Large intestine (tissue), 3 donors: ENCODE data around the gene GMDS. TPM values are rescaled to one million over a fixed set of nuclear protein-coding genes. Genes with fewer than 3 reads are reported as not detected.
"Not testable (repeated sequence)": the region's sequence is repeated elsewhere in the genome, so short reads cannot be mapped to it uniquely, and the experiment has no call there.

Experiments used
- DNase-seq, 2 donors: peaks; one replicate each; pipeline versions ENCODE4 v3.0.0 to v3.0.0-alpha.2; 2013
- H3K27ac ChIP-seq: one replicate; pipeline ENCODE4 v1.5.1; 2013; ENCODE audit warnings: low read length
- H3K27me3 ChIP-seq: 2 replicates; pipeline ENCODE4 v1.6.1; 2013; ENCODE audit warnings: low read length; ENCODE audit not compliant: control insufficient read depth, insufficient read depth
- H3K36me3 ChIP-seq: 2 replicates; pipeline ENCODE4 v1.6.1; 2013; ENCODE audit warnings: low read length; ENCODE audit not compliant: control insufficient read depth, insufficient read depth
- H3K4me1 ChIP-seq: one replicate; pipeline ENCODE4 v1.6.1; 2013; ENCODE audit warnings: low read length; ENCODE audit not compliant: control insufficient read depth, insufficient read depth
- H3K4me3 ChIP-seq: one replicate; pipeline ENCODE4 v1.5.1; 2013; ENCODE audit warnings: low read length
- H3K9me3 ChIP-seq: one replicate; pipeline ENCODE4 v1.6.1; 2013; ENCODE audit warnings: mild to moderate bottlenecking, low read depth, low read length, moderate library complexity; ENCODE audit not compliant: control insufficient read depth
- WGBS: methylation state at CpG from one replicate; pipeline ENCODE4 v1.1.5; 2013; ENCODE audit warnings: low lambda C conversion rate; ENCODE audit not compliant: insufficient coverage; 5-methylcytosine and 5-hydroxymethylcytosine counted together
- polyA plus RNA-seq: library from polyadenylated mRNA; unstranded; fragments of 120-200 nt; gene quantifications from one replicate; pipeline ENCODE4 v1.2.1, GENCODE V29; 2013

Gene GMDS
- polyA plus RNA-seq, 1 donor = 58.9 TPM

- H3K27me3 ChIP-seq = no peaks in the 10 kb centered on the region
- H3K27ac ChIP-seq = no peak overlapping the region
- H3K36me3 ChIP-seq = no peaks in the 10 kb centered on the region
- WGBS = 57% methylated on average over 4 of the region's 5 CpGs
- no peak for DNase-seq
- H3K4me1 ChIP-seq = no peaks in the 10 kb centered on the region
- H3K4me3 ChIP-seq = no peak overlapping the region
- no peaks in the 10 kb centered on the region for H3K9me3 ChIP-seq
Observed at GRCh38 chr6:1849691-1850090, 395.7 kb downstream of the GMDS start.

GRCh38 chr6:1848752-1849151 lies 396.7 kb downstream of the GMDS start:
- Histone ChIP-seq H3K27me3 (no peaks in the 10 kb centered on the region), H3K9me3 (no peaks in the 10 kb centered on the region), H3K4me3 (no peak overlapping the region), H3K27ac (no peak overlapping the region), H3K36me3 (no peaks in the 10 kb centered on the region), H3K4me1 (no peaks in the 10 kb centered on the region)
- no CpG with 5 or more reads among the region's 1 CpG for WGBS
- DNase-seq = no peak

GRCh38 chr6:1846611-1847010 lies 398.8 kb downstream of the GMDS start:
- Histone ChIP-seq H3K4me1 (no peaks in the 10 kb centered on the region), H3K36me3 (peaks cover 3% of the 10 kb centered on the region), H3K4me3 (no peak overlapping the region), H3K27ac (no peak overlapping the region), H3K27me3 (no peaks in the 10 kb centered on the region), H3K9me3 (no peaks in the 10 kb centered on the region)
- WGBS = no CpG with 5 or more reads among the region's 3 CpGs
- DNase-seq = no peak

GRCh38 chr6:1845543-1845942 lies 399.9 kb downstream of the GMDS start:
- not testable (repeated sequence) for H3K4me1 ChIP-seq, H3K9me3 ChIP-seq, H3K27me3 ChIP-seq, H3K4me3 ChIP-seq, H3K27ac ChIP-seq, H3K36me3 ChIP-seq, DNase-seq
- no CpG with 5 or more reads among the region's 5 CpGs for WGBS

- Histone ChIP-seq H3K9me3 (no peaks in the 10 kb centered on the region), H3K27me3 (no peaks in the 10 kb centered on the region), H3K4me3 (no peak overlapping the region), H3K36me3 (peaks cover 3% of the 10 kb centered on the region), H3K27ac (no peak overlapping the region), H3K4me1 (no peaks in the 10 kb centered on the region)
- no CpG with 5 or more reads among the region's 2 CpGs for WGBS
- no peak for DNase-seq
Observed at GRCh38 chr6:1842334-1842733, 403.1 kb downstream of the GMDS start.

- Histone ChIP-seq H3K36me3 (peaks cover 3% of the 10 kb centered on the region), H3K27ac (no peak overlapping the region), H3K9me3 (no peaks in the 10 kb centered on the region), H3K4me3 (no peak overlapping the region), H3K27me3 (no peaks in the 10 kb centered on the region), H3K4me1 (no peaks in the 10 kb centered on the region)
- no peak for DNase-seq
- WGBS = 88% methylated on average over 3 of the region's 3 CpGs
Observed at GRCh38 chr6:1841136-1841535, 404.3 kb downstream of the GMDS start.

- WGBS = 93% methylated on average over 2 of the region's 13 CpGs
- Histone ChIP-seq H3K36me3 (peaks cover 3% of the 10 kb centered on the region), H3K9me3 (no peaks in the 10 kb centered on the region), H3K4me1 (no peaks in the 10 kb centered on the region), H3K27me3 (no peaks in the 10 kb centered on the region), H3K4me3 (no peak overlapping the region), H3K27ac (no peak overlapping the region)
- no peak for DNase-seq
Observed at GRCh38 chr6:1840491-1841121, 404.8 kb downstream of the GMDS start.

GRCh38 chr6:1839361-1839760 lies 406.0 kb downstream of the GMDS start:
- no peaks in the 10 kb centered on the region for H3K27me3 ChIP-seq
- H3K4me3 ChIP-seq = no peak overlapping the region
- H3K27ac ChIP-seq = no peak overlapping the region
- DNase-seq = no peak
- peaks cover 3% of the 10 kb centered on the region for H3K36me3 ChIP-seq
- H3K4me1 ChIP-seq = no peaks in the 10 kb centered on the region
- no peaks in the 10 kb centered on the region for H3K9me3 ChIP-seq

- Histone ChIP-seq H3K27me3 (no peaks in the 10 kb centered on the region), H3K4me1 (no peaks in the 10 kb centered on the region), H3K4me3 (no peak overlapping the region), H3K9me3 (no peaks in the 10 kb centered on the region), H3K27ac (no peak overlapping the region), H3K36me3 (peaks cover 3% of the 10 kb centered on the region)
- WGBS = 60% methylated on average over 2 of the region's 5 CpGs
- no peak for DNase-seq
Observed at GRCh38 chr6:1838604-1839213, 406.7 kb downstream of the GMDS start.

GRCh38 chr6:1837826-1838225 lies 407.6 kb downstream of the GMDS start:
- no CpG with 5 or more reads among the region's 2 CpGs for WGBS

GRCh38 chr6:1836690-1837089 lies 408.7 kb downstream of the GMDS start:
- Histone ChIP-seq H3K4me1 (no peaks in the 10 kb centered on the region), H3K27me3 (no peaks in the 10 kb centered on the region), H3K9me3 (no peaks in the 10 kb centered on the region), H3K36me3 (no peaks in the 10 kb centered on the region), H3K27ac (no peak overlapping the region), H3K4me3 (no peak overlapping the region)
- WGBS = 94% methylated on average over 3 of the region's 3 CpGs
- no peak for DNase-seq

More at GRCh38 chr6:1837826-1838225, 407.6 kb downstream of the GMDS start:
- Histone ChIP-seq H3K4me3 (no peak overlapping the region), H3K27me3 (no peaks in the 10 kb centered on the region), H3K36me3 (no peaks in the 10 kb centered on the region), H3K4me1 (no peaks in the 10 kb centered on the region), H3K9me3 (no peaks in the 10 kb centered on the region), H3K27ac (no peak overlapping the region)
- DNase-seq = no peak
